Neural cell (in vitro differentiated cells): ENCODE data around the gene EGLN2. TPM values are rescaled to one million over a fixed set of nuclear protein-coding genes. Genes with fewer than 3 reads are reported as not detected.
A peak's percentile ranks its signal among the peaks of the same experiment; 100 is the strongest.
"Not testable (repeated sequence)": the region's sequence is repeated elsewhere in the genome, so short reads cannot be mapped to it uniquely, and the experiment has no call there.

Experiments used
- H2AFZ ChIP-seq: fragments of 200-600, 300-800 bp; sonication (generic), shearing (Covaris generic); 2 replicates; pipeline ENCODE4 v1.6.0; 2014; ENCODE audit warnings: low read depth, mild to moderate bottlenecking, antibody characterized with exemption, low read length, moderate library complexity
- H3F3A ChIP-seq: fragments of 200-600 bp; shearing (Covaris generic); 2 replicates; pipeline ENCODE4 v1.6.1; 2016; ENCODE audit warnings: mild to moderate bottlenecking, moderate library complexity, mixed read lengths, antibody characterized with exemption, low read length; ENCODE audit not compliant: insufficient read depth, poor library complexity, severe bottlenecking
- H3K27ac ChIP-seq: fragments of 200-600, 300-800 bp; sonication (generic), shearing (Covaris generic); 2 replicates; pipeline ENCODE4 v1.5.1; 2014; ENCODE audit warnings: mild to moderate bottlenecking, low read length, moderate library complexity
- H3K27me3 ChIP-seq: fragments of 300-800, 200-600 bp; sonication (generic), shearing (Covaris generic); 2 replicates; pipeline ENCODE4 v1.6.0; 2014; ENCODE audit warnings: mild to moderate bottlenecking, low read depth, low read length, moderate library complexity; ENCODE audit not compliant: insufficient read depth
- H3K36me3 ChIP-seq: fragments of 300-800, 200-600 bp; sonication (generic), shearing (Covaris generic); 2 replicates; pipeline ENCODE4 v1.5.1; 2014; ENCODE audit warnings: mild to moderate bottlenecking, antibody characterized with exemption, low read length, moderate library complexity; ENCODE audit not compliant: insufficient read depth
- H3K4me2 ChIP-seq: fragments of 300-800, 200-600 bp; sonication (generic), shearing (Covaris generic); 2 replicates; pipeline ENCODE4 v1.6.0; 2014; ENCODE audit warnings: mild to moderate bottlenecking, low read length
- H3K4me3 ChIP-seq: fragments of 300-800, 200-600 bp; sonication (generic), shearing (Covaris generic); 2 replicates; pipeline ENCODE4 v1.5.1; 2014; ENCODE audit warnings: mild to moderate bottlenecking, low read length, moderate library complexity
- H3K79me2 ChIP-seq: fragments of 200-600 bp; shearing (Covaris generic); replicated peaks from 2 replicates; pipeline ENCODE4 v1.6.0; 2014; ENCODE audit warnings: mild to moderate bottlenecking, low read length, moderate library complexity; ENCODE audit not compliant: insufficient read depth
- H3K9ac ChIP-seq: fragments of 300-800, 200-600 bp; sonication (generic), shearing (Covaris generic); 2 replicates; pipeline ENCODE4 v1.6.1; 2016; ENCODE audit warnings: mild to moderate bottlenecking, low read length, mixed read lengths
- H3K9me2 ChIP-seq: fragments of 200-600 bp; shearing (Covaris generic); 2 replicates; pipeline ENCODE4 v1.6.1; 2016; ENCODE audit warnings: mild to moderate bottlenecking, low read length, mixed read lengths; ENCODE audit not compliant: insufficient read depth
- H3K9me3 ChIP-seq: fragments of 200-600, 300-800 bp; sonication (generic), shearing (Covaris generic); 2 replicates; pipeline ENCODE4 v1.6.1; 2016; ENCODE audit warnings: mild to moderate bottlenecking, mixed run types, low read length, moderate library complexity, mixed read lengths
- H4K20me1 ChIP-seq: fragments of 200-600 bp; shearing (Covaris generic); 2 replicates; pipeline ENCODE4 v1.6.1; 2016; ENCODE audit warnings: mild to moderate bottlenecking, mixed run types; ENCODE audit not compliant: insufficient read depth
- EP300 ChIP-seq: fragments of 450-650 bp; conservative IDR thresholded peaks from 2 replicates; pipeline ENCODE4 v1.6.1; 2014; ENCODE audit warnings: antibody characterized with exemption, mild to moderate bottlenecking, moderate library complexity; ENCODE audit not compliant: poor library complexity, severe bottlenecking
- EZH2 ChIP-seq: fragments of 200-600, 300-800 bp; shearing (Covaris generic), sonication (generic); IDR thresholded peaks from 2 replicates; pipeline ENCODE4 v1.6.1; 2014; ENCODE audit warnings: antibody characterized with exemption, low read length, borderline replicate concordance, mild to moderate bottlenecking; ENCODE audit not compliant: insufficient read depth, poor library complexity, severe bottlenecking
- MXI1 ChIP-seq: fragments of 450-650 bp; conservative IDR thresholded peaks from 2 replicates; pipeline ENCODE4 v1.6.1; 2014; ENCODE audit warnings: antibody characterized with exemption, mild to moderate bottlenecking; ENCODE audit not compliant: poor library complexity, severe bottlenecking
- POLR2AphosphoS5 ChIP-seq: IDR thresholded peaks from 2 replicates; pipeline ENCODE4 v1.6.1; 2012
- RAD21 ChIP-seq: fragments of 450-650 bp; conservative IDR thresholded peaks from 2 replicates; pipeline ENCODE4 v1.6.1; 2014; ENCODE audit warnings: antibody characterized with exemption, mild to moderate bottlenecking, moderate library complexity
- SMC3 ChIP-seq: fragments of 450-650 bp; conservative IDR thresholded peaks from 2 replicates; pipeline ENCODE4 v1.6.1; 2014; ENCODE audit warnings: antibody characterized with exemption, mild to moderate bottlenecking, moderate library complexity; ENCODE audit not compliant: poor library complexity
- TAF1 ChIP-seq: IDR thresholded peaks from 2 replicates; pipeline ENCODE4 v1.6.1; 2012; ENCODE audit warnings: low read depth
- polyA plus RNA-seq: library from polyadenylated mRNA; depleted of rRNA; stranded (reverse); fragments of >200 nt; gene quantifications from 2 replicates; pipeline ENCODE4 v1.2.3, GENCODE V29; 2014
- TF ChIP-seq, protein P1 (sequence below): fragments of 450-650 bp; IDR thresholded peaks from 2 replicates; pipeline ENCODE4 v1.5.1; 2014; ENCODE audit warnings: antibody characterized with exemption, mild to moderate bottlenecking, moderate library complexity; ENCODE audit not compliant: poor library complexity, severe bottlenecking
- TF ChIP-seq, protein P2 (sequence below): IDR thresholded peaks from 2 replicates; pipeline ENCODE4 v1.6.1; 2012; ENCODE audit warnings: borderline replicate concordance

Gene EGLN2
- polyA plus RNA-seq, 1 donor from 2014 or later: 112 TPM

DNA sequence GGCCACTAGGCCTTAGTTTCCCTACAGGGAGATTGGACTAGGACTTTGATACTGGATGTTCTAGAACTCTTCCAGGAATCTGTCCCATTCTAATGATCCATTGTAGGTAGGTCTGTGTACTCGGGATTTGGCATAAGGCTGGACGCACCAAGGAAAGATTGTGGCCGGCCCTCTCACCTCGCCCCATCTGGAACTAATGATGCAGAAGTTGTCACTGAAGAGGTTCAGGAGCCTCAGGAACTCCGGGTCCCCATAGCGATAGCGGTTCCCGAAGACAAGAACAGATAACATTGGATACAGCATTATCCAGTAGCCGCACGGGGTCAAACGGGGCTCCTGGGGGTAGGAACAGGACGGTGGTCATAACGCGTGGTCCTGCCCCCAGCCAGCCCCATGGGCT, 11.2 kb downstream of the EGLN2 start:
- H3K4me3 ChIP-seq: peak overlapping the region; percentile 60
- H3K4me2 ChIP-seq: no peak overlapping the region

DNA sequence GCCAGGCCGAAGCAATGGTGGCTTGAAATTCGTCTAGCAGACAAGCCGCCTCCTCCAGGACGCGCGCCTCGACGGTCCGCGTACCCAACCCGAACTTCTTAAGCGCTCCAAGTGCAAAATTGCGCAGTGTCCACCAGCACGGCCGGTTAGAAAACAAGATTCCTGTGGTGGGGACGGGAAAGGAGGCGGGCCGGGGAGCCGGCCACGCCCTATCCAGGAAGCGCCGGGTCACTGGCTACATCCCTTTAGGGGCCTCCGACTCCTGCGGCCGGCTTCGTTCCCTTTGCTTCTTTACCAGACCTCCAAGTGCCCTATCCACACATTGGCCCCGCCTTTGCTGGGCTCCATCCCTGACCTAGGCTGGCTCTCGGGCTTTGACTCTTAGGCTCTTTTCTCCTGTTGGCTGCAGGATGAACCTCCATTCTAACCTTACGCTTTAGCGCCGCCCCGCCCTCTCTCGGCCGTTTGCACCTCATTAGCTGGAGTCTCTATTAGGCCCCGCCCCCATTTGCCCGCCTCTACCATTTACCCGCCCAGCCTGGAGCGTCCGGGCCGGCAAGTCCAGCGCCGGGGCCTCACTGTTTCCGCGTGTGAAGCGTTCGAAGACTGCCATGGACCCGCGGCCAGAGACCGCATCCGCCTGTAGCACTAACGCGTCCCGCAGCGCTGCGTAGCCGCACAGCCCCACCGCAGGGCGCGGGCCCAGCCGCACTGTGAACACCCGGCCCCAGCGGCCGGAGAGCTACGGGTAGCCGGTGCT, 11.8 kb downstream of the EGLN2 start:
- peak overlapping the region; percentile 46 for H3K9ac ChIP-seq
- not testable (repeated sequence) for H3K36me3 ChIP-seq, H3K9me2 ChIP-seq, H3K4me2 ChIP-seq, H3K9me3 ChIP-seq, H3K27me3 ChIP-seq, H3F3A ChIP-seq, H3K27ac ChIP-seq, H2AFZ ChIP-seq, H4K20me1 ChIP-seq
- H3K79me2 ChIP-seq: peaks cover 11% of the 10 kb centered on the region
- peak; percentile 9 for TF ChIP-seq POLR2AphosphoS5
- peak overlapping the region; percentile 60 for H3K4me3 ChIP-seq

More for the DNA sequence above, 11.2 kb downstream of the EGLN2 start:
- H2AFZ ChIP-seq: no peak overlapping the region
- H3F3A ChIP-seq: no peaks in the 10 kb centered on the region
- H4K20me1 ChIP-seq: no peaks in the 10 kb centered on the region
- H3K9me3 ChIP-seq: no peaks in the 10 kb centered on the region
- TF ChIP-seq RAD21: no peak
- TF ChIP-seq EP300: no peak
- TF ChIP-seq, protein P1, sequence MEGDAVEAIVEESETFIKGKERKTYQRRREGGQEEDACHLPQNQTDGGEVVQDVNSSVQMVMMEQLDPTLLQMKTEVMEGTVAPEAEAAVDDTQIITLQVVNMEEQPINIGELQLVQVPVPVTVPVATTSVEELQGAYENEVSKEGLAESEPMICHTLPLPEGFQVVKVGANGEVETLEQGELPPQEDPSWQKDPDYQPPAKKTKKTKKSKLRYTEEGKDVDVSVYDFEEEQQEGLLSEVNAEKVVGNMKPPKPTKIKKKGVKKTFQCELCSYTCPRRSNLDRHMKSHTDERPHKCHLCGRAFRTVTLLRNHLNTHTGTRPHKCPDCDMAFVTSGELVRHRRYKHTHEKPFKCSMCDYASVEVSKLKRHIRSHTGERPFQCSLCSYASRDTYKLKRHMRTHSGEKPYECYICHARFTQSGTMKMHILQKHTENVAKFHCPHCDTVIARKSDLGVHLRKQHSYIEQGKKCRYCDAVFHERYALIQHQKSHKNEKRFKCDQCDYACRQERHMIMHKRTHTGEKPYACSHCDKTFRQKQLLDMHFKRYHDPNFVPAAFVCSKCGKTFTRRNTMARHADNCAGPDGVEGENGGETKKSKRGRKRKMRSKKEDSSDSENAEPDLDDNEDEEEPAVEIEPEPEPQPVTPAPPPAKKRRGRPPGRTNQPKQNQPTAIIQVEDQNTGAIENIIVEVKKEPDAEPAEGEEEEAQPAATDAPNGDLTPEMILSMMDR: no peak
- TF ChIP-seq TAF1: no peak
- no peak for TF ChIP-seq EZH2
- TF ChIP-seq, protein P2, sequence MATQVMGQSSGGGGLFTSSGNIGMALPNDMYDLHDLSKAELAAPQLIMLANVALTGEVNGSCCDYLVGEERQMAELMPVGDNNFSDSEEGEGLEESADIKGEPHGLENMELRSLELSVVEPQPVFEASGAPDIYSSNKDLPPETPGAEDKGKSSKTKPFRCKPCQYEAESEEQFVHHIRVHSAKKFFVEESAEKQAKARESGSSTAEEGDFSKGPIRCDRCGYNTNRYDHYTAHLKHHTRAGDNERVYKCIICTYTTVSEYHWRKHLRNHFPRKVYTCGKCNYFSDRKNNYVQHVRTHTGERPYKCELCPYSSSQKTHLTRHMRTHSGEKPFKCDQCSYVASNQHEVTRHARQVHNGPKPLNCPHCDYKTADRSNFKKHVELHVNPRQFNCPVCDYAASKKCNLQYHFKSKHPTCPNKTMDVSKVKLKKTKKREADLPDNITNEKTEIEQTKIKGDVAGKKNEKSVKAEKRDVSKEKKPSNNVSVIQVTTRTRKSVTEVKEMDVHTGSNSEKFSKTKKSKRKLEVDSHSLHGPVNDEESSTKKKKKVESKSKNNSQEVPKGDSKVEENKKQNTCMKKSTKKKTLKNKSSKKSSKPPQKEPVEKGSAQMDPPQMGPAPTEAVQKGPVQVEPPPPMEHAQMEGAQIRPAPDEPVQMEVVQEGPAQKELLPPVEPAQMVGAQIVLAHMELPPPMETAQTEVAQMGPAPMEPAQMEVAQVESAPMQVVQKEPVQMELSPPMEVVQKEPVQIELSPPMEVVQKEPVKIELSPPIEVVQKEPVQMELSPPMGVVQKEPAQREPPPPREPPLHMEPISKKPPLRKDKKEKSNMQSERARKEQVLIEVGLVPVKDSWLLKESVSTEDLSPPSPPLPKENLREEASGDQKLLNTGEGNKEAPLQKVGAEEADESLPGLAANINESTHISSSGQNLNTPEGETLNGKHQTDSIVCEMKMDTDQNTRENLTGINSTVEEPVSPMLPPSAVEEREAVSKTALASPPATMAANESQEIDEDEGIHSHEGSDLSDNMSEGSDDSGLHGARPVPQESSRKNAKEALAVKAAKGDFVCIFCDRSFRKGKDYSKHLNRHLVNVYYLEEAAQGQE: no peak
- no peak for TF ChIP-seq MXI1
- no peak for TF ChIP-seq SMC3
- TF ChIP-seq POLR2AphosphoS5: no peak
- H3K27me3 ChIP-seq: no peaks in the 10 kb centered on the region
- H3K79me2 ChIP-seq: peaks cover 17% of the 10 kb centered on the region
- H3K9me2 ChIP-seq: no peaks in the 10 kb centered on the region
- peaks cover 3% of the 10 kb centered on the region for H3K36me3 ChIP-seq
- no peak overlapping the region for H3K27ac ChIP-seq
- no peak overlapping the region for H3K9ac ChIP-seq
